HEK293T (cell line): Measurements from ENCODE around the gene PDE10A.

Source experiments
- CTCF ChIA-PET: fragments of 350-600 bp; formaldehyde crosslinking; extraction: SDS; loops from one replicate; lab custom pipeline; 2021; ENCODE audit warnings: antibody characterized with exemption, inconsistent platforms; lab: Yijun Ruan, JAX
- POLR2A ChIA-PET: fragments of 350-600 bp; formaldehyde crosslinking; extraction: SDS; loops from one replicate; lab custom pipeline; 2020; ENCODE audit warnings: antibody characterized with exemption, inconsistent platforms; lab: Yijun Ruan, JAX
- DNase-seq: peaks from one replicate; pipeline ENCODE4 v3.0.0; 2012; ENCODE audit warnings: mixed read lengths; ENCODE audit errors: extremely low spot score
- ARNT ChIP-seq: fragments of 450-650 bp; IDR thresholded peaks from 2 replicates; pipeline ENCODE4 v1.6.1; 2017; ENCODE audit warnings: mild to moderate bottlenecking
- BHLHE40 ChIP-seq: fragments of 450-650 bp; IDR thresholded peaks from 2 replicates; pipeline ENCODE4 v1.6.1; 2016; ENCODE audit warnings: mild to moderate bottlenecking, moderate library complexity, borderline replicate concordance
- CTBP1 ChIP-seq: fragments of 450-650 bp; IDR thresholded peaks from 2 replicates; pipeline ENCODE4 v1.6.1; 2016; ENCODE audit warnings: borderline replicate concordance
- ELF4 ChIP-seq: fragments of 450-650 bp; IDR thresholded peaks from 2 replicates; pipeline ENCODE4 v1.6.1; 2017; ENCODE audit warnings: antibody characterized with exemption
- FOXA1 ChIP-seq: fragments of 450-650 bp; IDR thresholded peaks from 2 replicates; pipeline ENCODE4 v1.6.1; 2016; ENCODE audit warnings: mild to moderate bottlenecking
- FOXK2 ChIP-seq: fragments of 450-650 bp; IDR thresholded peaks from 2 replicates; pipeline ENCODE4 v1.6.1; 2016; ENCODE audit warnings: mild to moderate bottlenecking
- FOXM1 ChIP-seq: fragments of 450-650 bp; IDR thresholded peaks from 2 replicates; pipeline ENCODE4 v1.6.1; 2017; ENCODE audit warnings: mild to moderate bottlenecking, borderline replicate concordance
- HDGF ChIP-seq: fragments of 450-650 bp; IDR thresholded peaks from 2 replicates; pipeline ENCODE4 v1.6.1; 2017; ENCODE audit warnings: antibody characterized with exemption, borderline replicate concordance
- L3MBTL2 ChIP-seq: fragments of 450-650 bp; conservative IDR thresholded peaks from 2 replicates; pipeline ENCODE4 v1.6.1; 2016; ENCODE audit warnings: mild to moderate bottlenecking
- LEF1 ChIP-seq: fragments of 450-650 bp; IDR thresholded peaks from 2 replicates; pipeline ENCODE4 v1.6.1; 2017; ENCODE audit warnings: mild to moderate bottlenecking, borderline replicate concordance
- NFRKB ChIP-seq: fragments of 450-650 bp; IDR thresholded peaks from 2 replicates; pipeline ENCODE4 v1.6.1; 2016; ENCODE audit warnings: mild to moderate bottlenecking, moderate library complexity
- SP1 ChIP-seq: fragments of 450-650 bp; IDR thresholded peaks from 2 replicates; pipeline ENCODE4 v1.6.1; 2017
- SUZ12 ChIP-seq: fragments of 450-650 bp; IDR thresholded peaks from 2 replicates; pipeline ENCODE4 v1.6.1; 2016; ENCODE audit warnings: mild to moderate bottlenecking
- TARDBP ChIP-seq: fragments of 450-650 bp; IDR thresholded peaks from 2 replicates; pipeline ENCODE4 v1.6.1; 2016
- ZNF384 ChIP-seq: fragments of 450-650 bp; IDR thresholded peaks from 2 replicates; pipeline ENCODE4 v1.6.1; 2016
- TF ChIP-seq, protein P1 (sequence below): fragments of 450-650 bp; IDR thresholded peaks from 2 replicates; pipeline ENCODE4 v1.6.1; 2016

PDE10A gene

DNA sequence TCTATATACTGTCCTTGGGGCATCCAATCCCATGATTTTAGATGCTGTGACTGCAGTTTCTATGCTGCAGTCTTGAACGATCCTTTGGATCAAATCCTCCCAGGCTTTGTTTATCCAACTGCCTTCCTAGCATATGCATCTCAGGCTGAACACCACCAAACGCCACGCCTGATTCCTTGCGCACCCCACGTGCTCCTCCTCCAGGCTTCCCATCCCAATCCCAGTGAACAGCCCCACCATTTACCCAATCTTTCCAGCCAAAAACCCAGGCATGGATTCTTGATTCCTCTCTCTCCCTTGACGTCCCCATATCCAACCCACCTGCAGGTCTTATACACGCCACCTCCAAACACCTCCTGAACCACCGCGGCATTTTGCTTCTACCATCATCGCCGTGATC, 7.8 kb downstream of the PDE10A start:
- TF ChIP-seq ZNF384 (no peak), SP1 (no peak), FOXK2 (no peak), L3MBTL2 (no peak), TARDBP (no peak), FOXA1 (no peak), BHLHE40 (no peak)
- TF ChIP-seq, protein P1, sequence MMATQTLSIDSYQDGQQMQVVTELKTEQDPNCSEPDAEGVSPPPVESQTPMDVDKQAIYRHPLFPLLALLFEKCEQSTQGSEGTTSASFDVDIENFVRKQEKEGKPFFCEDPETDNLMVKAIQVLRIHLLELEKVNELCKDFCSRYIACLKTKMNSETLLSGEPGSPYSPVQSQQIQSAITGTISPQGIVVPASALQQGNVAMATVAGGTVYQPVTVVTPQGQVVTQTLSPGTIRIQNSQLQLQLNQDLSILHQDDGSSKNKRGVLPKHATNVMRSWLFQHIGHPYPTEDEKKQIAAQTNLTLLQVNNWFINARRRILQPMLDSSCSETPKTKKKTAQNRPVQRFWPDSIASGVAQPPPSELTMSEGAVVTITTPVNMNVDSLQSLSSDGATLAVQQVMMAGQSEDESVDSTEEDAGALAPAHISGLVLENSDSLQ: no peak
- POLR2A ChIA-PET: no interaction called here
- no peak for DNase-seq
- CTCF ChIA-PET: no interaction called here

DNA sequence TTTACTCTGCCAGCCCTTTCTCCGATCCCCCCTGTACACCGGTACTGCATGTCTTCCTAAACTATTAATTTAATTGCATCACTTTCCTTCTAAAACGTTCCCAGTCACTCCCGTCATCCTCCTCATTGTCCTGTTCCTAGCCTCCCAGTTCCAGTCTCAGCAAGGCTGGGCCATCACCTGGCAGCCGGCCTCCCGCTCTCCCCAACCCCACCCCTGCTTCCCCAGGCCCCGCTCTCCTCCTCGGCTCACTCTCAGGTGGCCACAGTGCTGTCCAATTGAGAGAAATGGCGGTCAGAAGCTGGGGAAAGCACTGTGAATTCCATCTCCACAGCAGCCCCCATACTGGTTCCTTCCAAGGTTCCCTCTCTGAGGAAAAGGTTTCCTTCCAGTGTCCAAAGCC, 8.9 kb downstream of the PDE10A start:
- TF ChIP-seq ELF4: no peak
- no peak for TF ChIP-seq BHLHE40
- no peak for TF ChIP-seq FOXK2
- no peak for TF ChIP-seq ZNF384
- TF ChIP-seq, protein P1: no peak
- no peak for TF ChIP-seq NFRKB
- TF ChIP-seq FOXM1: no peak
- TF ChIP-seq SUZ12: no peak
- TF ChIP-seq LEF1: no peak
- no peak for TF ChIP-seq TARDBP
- no peak for TF ChIP-seq HDGF
- no peak for TF ChIP-seq SP1
- no peak for TF ChIP-seq ARNT
- TF ChIP-seq L3MBTL2: no peak
- no peak for TF ChIP-seq FOXA1
- no peak for TF ChIP-seq CTBP1
- DNase-seq: no peak
- POLR2A ChIA-PET: no interaction called here
- CTCF ChIA-PET: no interaction called here

DNA sequence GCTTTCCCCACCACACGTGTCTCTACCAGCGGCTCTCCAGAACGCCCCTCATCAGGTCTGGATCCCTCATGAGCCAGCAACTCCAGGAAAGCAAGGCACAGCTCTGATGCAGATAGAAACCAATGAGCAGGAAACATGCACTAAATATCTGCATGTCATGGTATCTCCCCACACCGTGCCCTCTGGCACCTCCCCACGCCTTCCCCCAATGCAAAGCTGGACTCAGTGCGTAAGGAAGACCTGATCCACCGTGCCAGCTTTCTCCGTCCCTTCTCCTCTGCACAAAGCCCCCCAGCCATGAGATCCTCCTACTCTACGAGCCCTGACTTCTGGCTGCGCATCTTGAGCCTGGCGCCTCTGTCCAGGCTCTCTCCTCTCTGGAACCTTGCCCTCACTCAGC, 9.4 kb downstream of the PDE10A start:
- no peak for DNase-seq
- CTCF ChIA-PET: no interaction called here
- POLR2A ChIA-PET: no interaction called here
- TF ChIP-seq SUZ12 (no peak), BHLHE40 (no peak), FOXA1 (no peak), SP1 (no peak), ELF4 (no peak), TARDBP (no peak), NFRKB (no peak), ZNF384 (no peak), ARNT (no peak), L3MBTL2 (no peak), FOXM1 (no peak), HDGF (no peak), CTBP1 (no peak), FOXK2 (no peak), LEF1 (no peak)
- TF ChIP-seq, protein P1: no peak

DNA sequence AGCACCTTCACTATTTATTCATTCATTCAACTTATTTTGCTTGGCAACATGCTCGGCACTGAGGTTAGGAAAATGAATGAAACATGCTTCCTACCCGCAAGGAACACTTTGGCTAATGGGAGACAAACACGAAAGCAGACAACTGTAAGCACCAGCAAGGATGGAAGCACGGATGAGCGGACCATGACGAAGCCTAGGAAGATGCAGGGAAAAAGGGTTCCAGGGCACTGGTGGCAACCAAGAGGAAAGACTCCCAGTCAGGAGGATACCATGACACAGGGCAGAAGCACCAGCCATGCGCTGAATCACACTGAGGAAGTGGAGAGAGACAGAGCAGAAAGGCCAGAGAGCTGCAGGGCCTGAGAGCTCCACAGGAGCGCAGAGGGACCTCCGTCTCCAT, 9.8 kb downstream of the PDE10A start:
- POLR2A ChIA-PET: no interaction called here
- TF ChIP-seq BHLHE40: no peak
- no peak for TF ChIP-seq FOXK2
- TF ChIP-seq HDGF: no peak
- TF ChIP-seq L3MBTL2: no peak
- no peak for TF ChIP-seq FOXA1
- no peak for TF ChIP-seq ZNF384
- TF ChIP-seq LEF1: no peak
- TF ChIP-seq NFRKB: no peak
- no peak for TF ChIP-seq TARDBP
- no peak for TF ChIP-seq ELF4
- TF ChIP-seq SP1: no peak
- TF ChIP-seq SUZ12: no peak
- no peak for TF ChIP-seq ARNT
- TF ChIP-seq FOXM1: no peak
- TF ChIP-seq CTBP1: no peak
- TF ChIP-seq, protein P1: no peak
- DNase-seq: no peak
- CTCF ChIA-PET: no interaction called here

DNA sequence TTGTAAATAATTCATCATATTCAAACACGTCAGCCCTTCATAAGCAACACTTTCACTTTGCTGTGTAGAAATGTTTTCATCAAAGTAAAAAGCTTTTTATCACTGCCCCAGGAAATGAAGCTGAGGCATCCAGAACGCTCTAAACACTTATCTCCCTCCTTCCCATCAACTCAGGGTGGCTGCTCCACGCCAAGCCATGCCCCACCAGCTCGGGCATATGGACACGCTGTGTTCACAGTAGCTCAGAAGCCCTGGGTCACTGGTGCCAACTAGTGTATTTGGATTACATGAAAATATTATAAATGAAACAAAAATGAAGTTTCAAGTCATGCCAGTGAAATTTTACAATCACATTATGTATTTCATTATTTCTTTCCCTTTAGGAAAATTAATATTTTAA, 10.3 kb downstream of the PDE10A start:
- no peak for TF ChIP-seq FOXM1
- no peak for TF ChIP-seq L3MBTL2
- no peak for TF ChIP-seq LEF1
- no peak for TF ChIP-seq NFRKB
- TF ChIP-seq FOXK2: no peak
- no peak for TF ChIP-seq FOXA1
- no peak for TF ChIP-seq ZNF384
- no peak for TF ChIP-seq ARNT
- no peak for TF ChIP-seq SUZ12
- TF ChIP-seq TARDBP: no peak
- TF ChIP-seq, protein P1: no peak
- no peak for TF ChIP-seq SP1
- no peak for TF ChIP-seq CTBP1
- TF ChIP-seq BHLHE40: no peak
- TF ChIP-seq HDGF: no peak
- no peak for TF ChIP-seq ELF4
- DNase-seq: no peak
- ChIA-PET CTCF (no interaction called here), POLR2A (no interaction called here)
